Activated B cell treated with CpG ODN at 0.5 μM for 24 hours (primary cell): ENCODE measurements around the gene SIPA1L3. TPM values are rescaled to one million over a fixed set of nuclear protein-coding genes. Genes with fewer than 3 reads are reported as not detected.

Source experiments
- ATAC-seq: fragments of 200-7000 bp; cut with Tn5 transposase; one replicate; pipeline ENCODE4 v1.10.0; 2021; ENCODE audit warnings: low read depth, mild to moderate bottlenecking, moderate library complexity
- CTCF ChIA-PET: fragments of 350-600 bp; sonication (Branson Sonifier 250); formaldehyde crosslinking; loops from one replicate; lab custom pipeline; 2021; ENCODE audit warnings: antibody characterized with exemption; lab: Charles Lee
- POLR2A ChIA-PET: fragments of 350-600 bp; sonication (Branson Sonifier 250); formaldehyde crosslinking; loops from one replicate; lab custom pipeline; 2021; ENCODE audit warnings: antibody characterized with exemption; lab: Charles Lee
- DNase-seq: peaks from one replicate; pipeline ENCODE4 v3.0.0; 2022
- H3K27ac Mint-ChIP-seq: one replicate; pipeline ENCODE4 v1.8.0; 2020; ENCODE audit warnings: mixed read lengths
- H3K27me3 Mint-ChIP-seq: one replicate; pipeline ENCODE4 v1.8.0; 2021; ENCODE audit warnings: mixed read lengths
- H3K36me3 Mint-ChIP-seq: one replicate; pipeline ENCODE4 v1.8.0; 2021; ENCODE audit warnings: low read depth, mixed read lengths
- H3K4me1 Mint-ChIP-seq: one replicate; pipeline ENCODE4 v1.8.0; 2021; ENCODE audit warnings: mixed read lengths
- H3K4me3 Mint-ChIP-seq: one replicate; pipeline ENCODE4 v1.8.0; 2020; ENCODE audit warnings: mild to moderate bottlenecking, mixed read lengths
- H3K9me3 Mint-ChIP-seq: one replicate; pipeline ENCODE4 v1.8.0; 2020; ENCODE audit warnings: mixed read lengths
- intact Hi-C: fragments of 100-400 bp; cut with micrococcal nuclease; formaldehyde crosslinking; loops from one replicate; pipeline ENCODE4 v1.15.1; 2024
- total RNA-seq: library from RNA; stranded (reverse); gene quantifications from 2 replicates; pipeline ENCODE4 v1.2.3, GENCODE V29; 2022
- TF ChIP-seq, protein P1 (sequence below): fragments of 200-600 bp; IDR thresholded peaks from one replicate; pipeline ENCODE4 v1.8.0; 2022; ENCODE audit warnings: antibody characterized with exemption, mild to moderate bottlenecking

The SIPA1L3 gene
- total RNA-seq, 1 donor from 2014 or later, result 145 TPM

GRCh38 chr19:37933937-37934358 is 26.9 kb downstream of the SIPA1L3 start:
- Mint-ChIP-seq H3K9me3 (peaks cover 3% of the 10 kb centered on the region), H3K27ac (peak overlapping the region; percentile 92), H3K4me3 (no peak overlapping the region), H3K4me1 (peaks cover 92% of the 10 kb centered on the region), H3K36me3 (peaks cover 28% of the 10 kb centered on the region), H3K27me3 (no peaks in the 10 kb centered on the region)
- DNase-seq (no peak), ATAC-seq (no peak)
- ChIA-PET CTCF (interaction anchor here (1.8 kb wide), 1 partner anchor 27 kb away, joined by 5 read pairs; the partner anchor contains the start of genes SIPA1L3 and WDR87), POLR2A (interaction anchor here (0.5 to 3.5 kb wide), 6 partner anchors 11 to 170 kb away, joined by 3 to 40 read pairs (median 10); no protein-coding TSS in a partner anchor)
- TF ChIP-seq, protein P1, sequence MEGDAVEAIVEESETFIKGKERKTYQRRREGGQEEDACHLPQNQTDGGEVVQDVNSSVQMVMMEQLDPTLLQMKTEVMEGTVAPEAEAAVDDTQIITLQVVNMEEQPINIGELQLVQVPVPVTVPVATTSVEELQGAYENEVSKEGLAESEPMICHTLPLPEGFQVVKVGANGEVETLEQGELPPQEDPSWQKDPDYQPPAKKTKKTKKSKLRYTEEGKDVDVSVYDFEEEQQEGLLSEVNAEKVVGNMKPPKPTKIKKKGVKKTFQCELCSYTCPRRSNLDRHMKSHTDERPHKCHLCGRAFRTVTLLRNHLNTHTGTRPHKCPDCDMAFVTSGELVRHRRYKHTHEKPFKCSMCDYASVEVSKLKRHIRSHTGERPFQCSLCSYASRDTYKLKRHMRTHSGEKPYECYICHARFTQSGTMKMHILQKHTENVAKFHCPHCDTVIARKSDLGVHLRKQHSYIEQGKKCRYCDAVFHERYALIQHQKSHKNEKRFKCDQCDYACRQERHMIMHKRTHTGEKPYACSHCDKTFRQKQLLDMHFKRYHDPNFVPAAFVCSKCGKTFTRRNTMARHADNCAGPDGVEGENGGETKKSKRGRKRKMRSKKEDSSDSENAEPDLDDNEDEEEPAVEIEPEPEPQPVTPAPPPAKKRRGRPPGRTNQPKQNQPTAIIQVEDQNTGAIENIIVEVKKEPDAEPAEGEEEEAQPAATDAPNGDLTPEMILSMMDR, result no peak
- intact Hi-C loops, result loop anchor here (2.0 kb wide), 1 partner anchor 17 kb away; no protein-coding TSS in a partner anchor

GRCh38 chr19:37935341-37935740 is 28.3 kb downstream of the SIPA1L3 start:
- no peak overlapping the region for H3K4me3 Mint-ChIP-seq
- peaks cover 90% of the 10 kb centered on the region for H3K4me1 Mint-ChIP-seq
- ATAC-seq (no peak), DNase-seq (no peak)
- ChIA-PET CTCF (no interaction called here), POLR2A (no interaction called here)
- H3K36me3 Mint-ChIP-seq, result peaks cover 38% of the 10 kb centered on the region
- H3K27ac Mint-ChIP-seq, result no peak overlapping the region
- H3K9me3 Mint-ChIP-seq, result peaks cover 3% of the 10 kb centered on the region
- intact Hi-C loops, result no loop called here
- TF ChIP-seq, protein P1, result no peak
- no peaks in the 10 kb centered on the region for H3K27me3 Mint-ChIP-seq

- no peak for DNase-seq
- Mint-ChIP-seq H3K9me3 (peaks cover 3% of the 10 kb centered on the region), H3K4me1 (peaks cover 84% of the 10 kb centered on the region), H3K36me3 (peaks cover 40% of the 10 kb centered on the region), H3K27ac (peak overlapping the region; percentile 63), H3K4me3 (no peak overlapping the region), H3K27me3 (no peaks in the 10 kb centered on the region)
- intact Hi-C loops, result no loop called here
- ChIA-PET CTCF (no interaction called here), POLR2A (no interaction called here)
- TF ChIP-seq, protein P1, result no peak
- ATAC-seq, result no peak
These were observed 29.2 kb downstream of the SIPA1L3 start for GRCh38 chr19:37936166-37936565.

DNA sequence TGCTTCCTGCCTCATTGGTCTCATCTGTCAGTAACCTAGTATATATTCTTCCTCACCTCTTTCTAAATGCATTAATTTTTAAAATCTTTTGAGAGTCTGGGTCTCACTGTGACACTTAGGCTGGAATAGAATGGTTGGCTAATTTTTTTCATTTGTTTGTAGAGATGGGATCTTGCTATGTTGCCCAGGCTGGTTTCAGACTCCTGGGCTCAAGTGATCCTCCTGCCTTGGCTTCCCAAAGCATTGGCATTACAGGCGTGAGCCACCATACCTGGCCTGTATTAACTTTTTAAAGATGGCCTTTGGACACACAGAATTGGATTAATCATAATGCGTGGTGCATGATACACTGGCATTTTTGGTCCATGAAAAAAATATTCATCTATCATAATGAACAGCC is 29.9 kb downstream of the SIPA1L3 start:
- TF ChIP-seq, protein P1, result no peak
- ATAC-seq (no peak), DNase-seq (no peak)
- intact Hi-C loops, result no loop called here
- Mint-ChIP-seq H3K27me3 (no peaks in the 10 kb centered on the region), H3K36me3 (peaks cover 47% of the 10 kb centered on the region), H3K4me3 (no peak overlapping the region), H3K4me1 (peaks cover 84% of the 10 kb centered on the region), H3K27ac (peak overlapping the region; percentile 53), H3K9me3 (peaks cover 3% of the 10 kb centered on the region)
- POLR2A ChIA-PET, result interaction anchor here (1.1 kb wide), 1 partner anchor 10 kb away, joined by 4 read pairs; no protein-coding TSS in a partner anchor
- CTCF ChIA-PET, result no interaction called here

- peaks cover 57% of the 10 kb centered on the region for H3K36me3 Mint-ChIP-seq
- H3K9me3 Mint-ChIP-seq, result peaks cover 3% of the 10 kb centered on the region
- CTCF ChIA-PET, result interaction anchor here (1.2 to 1.5 kb wide), 2 partner anchors 10 to 12 kb away, joined by 3 to 6 read pairs; no protein-coding TSS in a partner anchor
- no peak overlapping the region for H3K4me3 Mint-ChIP-seq
- DNase-seq (no peak), ATAC-seq (no peak)
- POLR2A ChIA-PET, result interaction anchor here (0.7 to 2.8 kb wide), 3 partner anchors 10 to 1977 kb away, joined by 4 to 17 read pairs (median 5); no protein-coding TSS in a partner anchor
- peak overlapping the region; percentile 67 for H3K27ac Mint-ChIP-seq
- peaks cover 80% of the 10 kb centered on the region for H3K4me1 Mint-ChIP-seq
- no peaks in the 10 kb centered on the region for H3K27me3 Mint-ChIP-seq
- TF ChIP-seq, protein P1, result no peak
- intact Hi-C loops, result no loop called here
These were observed 31.3 kb downstream of the SIPA1L3 start for GRCh38 chr19:37938353-37938752.
